ENCODE measurements around the gene MBD3L3. TPM values are rescaled to one million over a fixed set of nuclear protein-coding genes. Genes with fewer than 3 reads are reported as not detected.

MBD3L3 gene
- total RNA-seq, 6 experiments from 2014 or later, result not detected

DNA sequence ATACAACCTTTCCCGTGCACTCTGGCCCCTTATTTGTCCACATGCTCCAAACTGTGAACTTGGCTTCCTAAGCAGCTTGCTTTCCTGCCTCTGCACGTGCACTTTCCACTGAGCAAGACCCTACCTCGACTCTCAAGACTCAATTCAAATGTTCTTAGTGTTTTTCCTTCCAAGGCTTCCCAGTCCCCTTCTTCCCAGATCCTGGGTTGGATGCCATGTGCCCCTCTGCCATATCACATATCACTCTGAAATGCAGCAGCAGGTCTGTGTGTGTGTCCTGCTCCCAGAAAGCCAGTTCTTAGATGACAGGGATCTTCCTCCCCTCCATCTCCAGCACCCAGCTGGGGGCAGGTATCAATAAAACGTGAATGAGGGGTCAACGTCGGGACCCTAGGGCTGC, 14.1 kb upstream of the MBD3L3 start:
- intact Hi-C loops (cut with DNase I), result no loop called here
- H3K4me3 ChIP-seq, result no peak overlapping the region
- peaks cover 4 to 49% (median 38%) of the 10 kb centered on the region in 4 donors for H3K36me3 ChIP-seq
- DNase-seq (no peak), ATAC-seq (no peak)
- H3K27ac ChIP-seq, result no peak overlapping the region
- no peak for TF ChIP-seq POLR2A (IDR thresholded peaks at IDR 0.05)
- TF ChIP-seq, protein P1, sequence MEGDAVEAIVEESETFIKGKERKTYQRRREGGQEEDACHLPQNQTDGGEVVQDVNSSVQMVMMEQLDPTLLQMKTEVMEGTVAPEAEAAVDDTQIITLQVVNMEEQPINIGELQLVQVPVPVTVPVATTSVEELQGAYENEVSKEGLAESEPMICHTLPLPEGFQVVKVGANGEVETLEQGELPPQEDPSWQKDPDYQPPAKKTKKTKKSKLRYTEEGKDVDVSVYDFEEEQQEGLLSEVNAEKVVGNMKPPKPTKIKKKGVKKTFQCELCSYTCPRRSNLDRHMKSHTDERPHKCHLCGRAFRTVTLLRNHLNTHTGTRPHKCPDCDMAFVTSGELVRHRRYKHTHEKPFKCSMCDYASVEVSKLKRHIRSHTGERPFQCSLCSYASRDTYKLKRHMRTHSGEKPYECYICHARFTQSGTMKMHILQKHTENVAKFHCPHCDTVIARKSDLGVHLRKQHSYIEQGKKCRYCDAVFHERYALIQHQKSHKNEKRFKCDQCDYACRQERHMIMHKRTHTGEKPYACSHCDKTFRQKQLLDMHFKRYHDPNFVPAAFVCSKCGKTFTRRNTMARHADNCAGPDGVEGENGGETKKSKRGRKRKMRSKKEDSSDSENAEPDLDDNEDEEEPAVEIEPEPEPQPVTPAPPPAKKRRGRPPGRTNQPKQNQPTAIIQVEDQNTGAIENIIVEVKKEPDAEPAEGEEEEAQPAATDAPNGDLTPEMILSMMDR (IDR thresholded peaks at IDR 0.05), result no peak
- H3K4me1 ChIP-seq, result peaks cover 0 to 10% (median 3%) of the 10 kb centered on the region in 4 donors
- 93% methylated on average over 5 of the region's 6 CpGs for WGBS (ENCODE audit: insufficient coverage, low coverage, low lambda C conversion rate, missing lambda C conversion rate)
- no peaks in the 10 kb centered on the region for H3K27me3 ChIP-seq
- H3K9me3 ChIP-seq, result peaks cover 0 to 3% (median 2%) of the 10 kb centered on the region in 4 donors

DNA sequence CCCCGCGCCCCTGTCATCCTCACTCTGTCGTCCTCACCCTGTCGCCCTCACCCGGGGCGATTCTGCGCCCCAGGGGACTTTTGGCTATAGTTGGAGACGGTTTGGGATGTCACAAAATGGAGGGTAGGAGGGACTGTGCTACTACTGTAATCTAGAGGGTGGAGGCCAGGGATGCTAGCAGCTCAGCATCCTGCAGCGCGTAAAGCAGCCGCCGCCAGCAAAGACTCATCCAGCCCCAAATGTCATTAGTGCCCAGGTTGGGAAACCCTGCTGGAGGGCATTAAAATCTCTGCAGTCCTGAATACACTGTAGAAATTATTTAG, 11.4 kb upstream of the MBD3L3 start:
- H3K4me3 ChIP-seq, result peak overlapping the region; percentile 61 to 99 (median 89)
- no peaks in the 10 kb centered on the region for H3K27me3 ChIP-seq
- WGBS (ENCODE audit: insufficient coverage, low coverage, low lambda C conversion rate, missing lambda C conversion rate), result 0% methylated on average over 10 of the region's 12 CpGs
- peak overlapping the region; percentile 25 to 73 (median 33) for H3K27ac ChIP-seq
- peaks cover 0 to 10% (median 3%) of the 10 kb centered on the region in 4 donors for H3K4me1 ChIP-seq
- DNase-seq (no peak), ATAC-seq (peak in 1 of 4 donors; percentile 1)
- TF ChIP-seq, protein P1 (IDR thresholded peaks at IDR 0.05), result no peak
- no peak for TF ChIP-seq POLR2A (IDR thresholded peaks at IDR 0.05)
- intact Hi-C loops (cut with DNase I), result no loop called here
- H3K36me3 ChIP-seq, result peaks cover 4 to 26% (median 18%) of the 10 kb centered on the region in 4 donors
- no peaks in the 10 kb centered on the region for H3K9me3 ChIP-seq

DNA sequence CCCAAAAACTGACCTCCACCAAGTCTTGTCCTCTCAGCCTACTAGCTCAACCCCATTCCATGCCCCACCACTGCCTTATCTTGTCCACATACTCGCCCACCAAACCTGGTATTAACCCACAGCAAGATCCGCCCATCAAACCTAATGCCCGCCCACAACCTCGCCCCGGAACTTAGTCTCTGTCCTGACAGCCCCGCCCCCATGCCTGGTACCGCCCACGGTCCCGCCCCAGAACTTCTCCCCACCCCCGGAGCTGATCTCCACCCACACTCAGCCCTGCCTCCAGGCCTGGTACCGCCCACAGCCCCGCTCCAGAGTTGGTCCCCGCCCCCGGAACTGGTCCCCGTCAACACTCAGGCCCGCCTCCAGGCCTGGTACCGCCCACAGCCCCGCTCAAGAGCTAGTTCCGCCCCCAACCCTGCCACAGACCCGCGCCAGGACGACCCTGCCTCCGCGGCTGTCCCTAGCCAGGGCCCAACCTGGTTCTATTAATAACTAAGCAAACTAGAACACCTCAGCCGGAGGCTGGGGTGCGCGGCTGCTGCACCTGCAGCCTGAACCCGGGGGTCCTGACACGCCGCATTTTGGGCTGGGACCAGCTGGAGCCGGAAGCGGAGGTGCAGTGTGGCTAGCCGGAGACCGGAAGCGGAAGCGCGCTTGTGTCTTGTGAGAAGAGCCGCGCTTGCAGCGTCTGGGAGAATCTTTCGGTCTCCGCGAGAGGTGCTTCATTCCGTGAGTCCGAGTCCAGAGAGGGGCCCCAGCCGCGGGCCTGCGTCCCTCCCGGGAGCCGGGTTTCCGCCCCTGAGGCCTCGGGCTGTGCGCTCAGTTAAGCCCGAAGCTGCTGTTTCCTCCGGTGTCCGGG, 10.8 kb upstream of the MBD3L3 start, which contains the start of gene ZNF557:
Gene ZNF557, plus strand, starts transcription at position 662 of the 862 bp plus-strand sequence. CDS start 5,372 bp downstream, outside the sequence.
- WGBS (ENCODE audit: insufficient coverage, low coverage, low lambda C conversion rate, missing lambda C conversion rate), result under 1% methylated on average over 23 of the region's 56 CpGs
- ATAC-seq (peak; percentile 99 to 100 (median 100)), DNase-seq (peak; percentile 99 to 100 (median 100))
- intact Hi-C loops (cut with DNase I), result no loop called here
- TF ChIP-seq POLR2A (IDR thresholded peaks at IDR 0.05), result peak; percentile 61
- TF ChIP-seq, protein P1 (IDR thresholded peaks at IDR 0.05), result no peak
- Histone ChIP-seq H3K36me3 (peaks cover 4 to 26% (median 16%) of the 10 kb centered on the region in 4 donors), H3K4me1 (peaks cover 0 to 10% (median 3%) of the 10 kb centered on the region in 4 donors), H3K27ac (peak within 1 kb of the TSS; percentile 25 to 73 (median 33)), H3K9me3 (no peaks in the 10 kb centered on the region), H3K4me3 (peak within 1 kb of the TSS; percentile 61 to 99 (median 89)), H3K27me3 (no peaks in the 10 kb centered on the region)

DNA sequence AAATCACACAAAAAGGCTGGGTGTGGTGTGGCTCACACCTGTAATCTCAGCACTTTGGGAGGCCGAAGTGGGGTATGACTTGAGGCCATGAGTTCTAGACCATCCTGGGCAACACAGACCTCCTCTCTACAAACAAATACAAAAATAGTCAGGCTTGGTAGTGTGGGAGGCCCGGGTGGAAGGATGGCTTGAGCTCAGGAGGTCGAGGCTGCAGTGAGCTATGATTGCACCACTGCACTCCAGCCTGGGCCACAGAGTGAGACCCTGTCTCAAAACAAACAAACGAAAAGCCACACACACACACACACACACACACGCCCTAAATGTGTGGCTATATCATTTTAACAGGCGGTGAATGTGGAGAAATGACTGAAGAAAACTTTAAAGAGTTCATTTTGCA, 10.1 kb upstream of the MBD3L3 start:
- Histone ChIP-seq H3K27me3 (no peaks in the 10 kb centered on the region), H3K4me3 (no peak overlapping the region), H3K27ac (no peak overlapping the region), H3K9me3 (no peaks in the 10 kb centered on the region), H3K36me3 (peaks cover 4 to 22% (median 13%) of the 10 kb centered on the region in 4 donors), H3K4me1 (peaks cover 0 to 10% (median 3%) of the 10 kb centered on the region in 4 donors)
- intact Hi-C loops (cut with DNase I), result no loop called here
- WGBS (ENCODE audit: insufficient coverage, low coverage, low lambda C conversion rate, missing lambda C conversion rate), result 76% methylated on average over 4 of the region's 6 CpGs
- ATAC-seq (no peak), DNase-seq (no peak)
- TF ChIP-seq, protein P1 (IDR thresholded peaks at IDR 0.05), result no peak
- TF ChIP-seq POLR2A (IDR thresholded peaks at IDR 0.05), result no peak
